GM04504 (cell line): Measurements from ENCODE around the gene SDHA.
"Not testable (repeated sequence)": the region's sequence is repeated elsewhere in the genome, so short reads cannot be mapped to it uniquely, and the experiment has no call there.

ENCODE experiments used
- DNase-seq: peaks from one replicate; pipeline ENCODE4 v3.0.0-alpha.2; 2012; ENCODE audit warnings: low read depth

SDHA gene

GRCh38 chr5:222951-223715, 5.0 kb downstream of the SDHA start:
- DNase-seq = not testable (repeated sequence)

GRCh38 chr5:223791-224190, 5.7 kb downstream of the SDHA start:
- no peak for DNase-seq

GRCh38 chr5:225334-225733, 7.2 kb downstream of the SDHA start:
- DNase-seq = no peak

- not testable (repeated sequence) for DNase-seq
Observed at GRCh38 chr5:227375-227774, 9.3 kb downstream of the SDHA start.

- DNase-seq = no peak
Observed at GRCh38 chr5:228886-229285, 10.8 kb downstream of the SDHA start.

- DNase-seq = no peak
Observed at GRCh38 chr5:230711-231110, 12.6 kb downstream of the SDHA start.

- no peak for DNase-seq
Observed at GRCh38 chr5:231661-232060, 13.5 kb downstream of the SDHA start.

GRCh38 chr5:233426-233825, 15.3 kb downstream of the SDHA start:
- not testable (repeated sequence) for DNase-seq

GRCh38 chr5:234450-234849, 16.3 kb downstream of the SDHA start:
- DNase-seq = no peak

GRCh38 chr5:235527-235926, 17.4 kb downstream of the SDHA start:
- not testable (repeated sequence) for DNase-seq

- not testable (repeated sequence) for DNase-seq
Observed at GRCh38 chr5:237931-238330, 19.8 kb downstream of the SDHA start.

GRCh38 chr5:240550-240949, 22.4 kb downstream of the SDHA start:
- not testable (repeated sequence) for DNase-seq

GRCh38 chr5:241045-241669, 23.0 kb downstream of the SDHA start:
- DNase-seq = not testable (repeated sequence)

GRCh38 chr5:243683-244367, 25.7 kb downstream of the SDHA start:
- not testable (repeated sequence) for DNase-seq

GRCh38 chr5:245717-246116, 27.6 kb downstream of the SDHA start:
- DNase-seq = not testable (repeated sequence)

- DNase-seq = not testable (repeated sequence)
Observed at GRCh38 chr5:250396-250795, 32.3 kb downstream of the SDHA start.

- not testable (repeated sequence) for DNase-seq
Observed at GRCh38 chr5:251016-251415, 32.9 kb downstream of the SDHA start.

- not testable (repeated sequence) for DNase-seq
Observed at GRCh38 chr5:251538-251937, 33.4 kb downstream of the SDHA start.

- not testable (repeated sequence) for DNase-seq
Observed at GRCh38 chr5:251975-252374, 33.9 kb downstream of the SDHA start.

GRCh38 chr5:252546-252945, 34.4 kb downstream of the SDHA start:
- DNase-seq = no peak

- not testable (repeated sequence) for DNase-seq
Observed at GRCh38 chr5:254322-254721, 36.2 kb downstream of the SDHA start.

- DNase-seq = not testable (repeated sequence)
Observed at GRCh38 chr5:255116-255515, 37.0 kb downstream of the SDHA start.

GRCh38 chr5:256347-256746, 38.2 kb downstream of the SDHA start:
- DNase-seq = not testable (repeated sequence)
